Right lobe of liver (tissue), 6 donors: ENCODE results near the gene CDC42BPB. TPM values are rescaled to one million over a fixed set of nuclear protein-coding genes. Genes with fewer than 3 reads are reported as not detected.

Source experiments
- ATAC-seq, 4 donors: fragments of 200-7000 bp; cut with Tn5 transposase; one replicate each; pipeline ENCODE4 v1.9.1; 2020; ENCODE audit warnings: mild to moderate bottlenecking in 4 of 4, moderate library complexity in 4 of 4
- DNase-seq, 3 donors: peaks; one replicate each; pipeline ENCODE4 v3.0.0-alpha.2; 2020
- H3K27ac ChIP-seq, 3 donors: fragments of 200-600 bp; one replicate each; pipeline ENCODE4 v1.8.0; 2022
- H3K27me3 ChIP-seq, 2 donors: fragments of 200-600 bp; one replicate each; pipeline ENCODE4 v1.8.0; 2022
- H3K36me3 ChIP-seq, 4 donors: fragments of 200-600 bp; sonication (generic) in 1 of 4; one replicate each; pipeline versions ENCODE4 v1.5.1 to v1.8.0; 2017 to 2022; ENCODE audit warnings: control low read depth in 1 of 4
- H3K4me1 ChIP-seq, 4 donors: fragments of 200-600 bp; sonication (generic) in 1 of 4; one replicate each; pipeline versions ENCODE4 v1.5.1 to v1.8.0; 2017 to 2022; ENCODE audit warnings: control low read depth in 1 of 4
- H3K4me3 ChIP-seq, 3 donors: fragments of 200-600 bp; one replicate each; pipeline ENCODE4 v1.8.0; 2022
- H3K9me3 ChIP-seq, 4 donors: fragments of 200-600 bp; sonication (generic) in 1 of 4; one replicate each; pipeline versions ENCODE4 v1.5.1 to v1.8.0; 2017 to 2022; ENCODE audit warnings: control low read depth in 1 of 4
- POLR2A ChIP-seq: fragments of 450-650 bp; IDR thresholded peaks from one replicate; pipeline ENCODE4 v1.6.1; 2017; ENCODE audit warnings: antibody characterized with exemption, mild to moderate bottlenecking
- WGBS: methylation state at CpG from one replicate; pipeline ENCODE4 v1.1.6; 2018; ENCODE audit warnings: low coverage, low lambda C conversion rate; ENCODE audit not compliant: insufficient coverage; ENCODE audit errors: missing lambda C conversion rate; 5-methylcytosine and 5-hydroxymethylcytosine counted together
- intact Hi-C, 2 donors: fragments of 100-400 bp; cut with DNase I; formaldehyde crosslinking; loops; one replicate each; pipeline versions ENCODE4 v1.11.2 to v1.14.1; 2022
- total RNA-seq, 6 experiments: library from RNA; depleted of rRNA in 2 of 6; stranded (reverse); fragments of >200 nt in 2 of 6; fragmentation: NEBNext Ultra II Directional in 3 of 6; extraction: Animal tissue kit (Norgen Biotek cat#: 25700) in 3 of 6; gene quantifications; one replicate each; pipeline versions ENCODE4 v1.1.0 to v1.2.4, GENCODE V29; 2016 to 2023
- TF ChIP-seq, protein P1 (sequence below), 4 donors: fragments of 200-600 bp in 3 of 4; fragments of 450-650 bp in 1 of 4; IDR thresholded peaks; one replicate each; pipeline versions ENCODE4 v1.5.1 to v1.8.0; 2016 to 2022; ENCODE audit warnings: antibody characterized with exemption in 4 of 4, mild to moderate bottlenecking in 2 of 4
- donor health status: DM: no; HTN: yes; CAD: no.
- donor health status: DM: no; HTN: no; CAD: no.
- donor health status: DM: no; HTN: no; CAD: no.
- donor health status: DM: no; HTN: yes; CAD: no.
- donor health status: DM: no; HTN: yes; CAD: no.

CDC42BPB gene
- total RNA-seq, 6 experiments from 2014 or later: 38.4 to 55.5 (median 43.0) TPM

DNA sequence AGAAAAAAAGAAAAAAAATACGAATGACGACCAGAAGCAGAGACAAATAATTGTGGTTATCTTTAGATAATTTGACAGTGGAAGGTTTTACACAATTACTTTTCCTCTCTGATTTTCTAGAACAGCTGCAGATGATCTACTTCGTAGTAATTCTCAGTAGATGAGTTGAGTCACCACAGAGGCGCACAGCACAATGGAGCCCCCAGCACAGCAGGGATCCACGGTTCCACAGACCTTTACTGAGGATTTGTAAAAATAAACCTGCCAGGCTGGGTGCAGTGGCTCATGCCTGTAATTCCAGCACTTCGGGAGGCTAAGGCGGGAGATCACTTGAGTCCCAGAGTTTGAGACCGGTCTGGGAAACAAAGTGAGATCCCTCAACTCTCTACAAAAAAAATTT, 105.5 kb downstream of the CDC42BPB start:
- TF ChIP-seq, protein P1, sequence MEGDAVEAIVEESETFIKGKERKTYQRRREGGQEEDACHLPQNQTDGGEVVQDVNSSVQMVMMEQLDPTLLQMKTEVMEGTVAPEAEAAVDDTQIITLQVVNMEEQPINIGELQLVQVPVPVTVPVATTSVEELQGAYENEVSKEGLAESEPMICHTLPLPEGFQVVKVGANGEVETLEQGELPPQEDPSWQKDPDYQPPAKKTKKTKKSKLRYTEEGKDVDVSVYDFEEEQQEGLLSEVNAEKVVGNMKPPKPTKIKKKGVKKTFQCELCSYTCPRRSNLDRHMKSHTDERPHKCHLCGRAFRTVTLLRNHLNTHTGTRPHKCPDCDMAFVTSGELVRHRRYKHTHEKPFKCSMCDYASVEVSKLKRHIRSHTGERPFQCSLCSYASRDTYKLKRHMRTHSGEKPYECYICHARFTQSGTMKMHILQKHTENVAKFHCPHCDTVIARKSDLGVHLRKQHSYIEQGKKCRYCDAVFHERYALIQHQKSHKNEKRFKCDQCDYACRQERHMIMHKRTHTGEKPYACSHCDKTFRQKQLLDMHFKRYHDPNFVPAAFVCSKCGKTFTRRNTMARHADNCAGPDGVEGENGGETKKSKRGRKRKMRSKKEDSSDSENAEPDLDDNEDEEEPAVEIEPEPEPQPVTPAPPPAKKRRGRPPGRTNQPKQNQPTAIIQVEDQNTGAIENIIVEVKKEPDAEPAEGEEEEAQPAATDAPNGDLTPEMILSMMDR (IDR thresholded peaks at IDR 0.05): no peak
- Histone ChIP-seq H3K27me3 (no peaks in the 10 kb centered on the region), H3K4me3 (no peak overlapping the region), H3K4me1 (peaks cover 0 to 10% (median 1%) of the 10 kb centered on the region in 4 donors), H3K36me3 (peaks cover 4 to 80% (median 38%) of the 10 kb centered on the region in 4 donors), H3K9me3 (no peaks in the 10 kb centered on the region), H3K27ac (no peak overlapping the region)
- DNase-seq: no peak
- intact Hi-C loops: no loop called here
- 80% methylated on average over 6 of the region's 8 CpGs for WGBS
- no peak for ATAC-seq

DNA sequence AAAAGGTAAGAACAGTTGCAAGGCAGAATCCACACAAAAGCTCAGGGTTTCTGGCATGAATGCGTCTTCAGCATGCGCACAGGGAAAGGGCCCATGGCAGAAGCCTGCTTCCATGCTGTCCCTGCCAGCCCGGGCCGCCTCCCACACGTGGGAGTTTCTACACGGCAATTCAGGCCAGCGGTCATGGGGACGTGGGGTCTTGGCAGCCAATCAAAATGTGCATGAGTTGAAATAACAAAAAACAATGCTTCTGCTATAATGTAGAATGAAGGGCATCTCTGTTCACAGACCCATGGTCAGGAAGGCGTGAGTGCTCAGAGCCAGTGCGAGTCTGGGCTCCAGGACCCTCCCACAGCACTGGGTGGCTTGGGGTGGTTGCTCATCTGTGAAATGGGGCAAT, 106.3 kb downstream of the CDC42BPB start:
- Histone ChIP-seq H3K27me3 (no peaks in the 10 kb centered on the region), H3K4me1 (peaks cover 0 to 10% (median 1%) of the 10 kb centered on the region in 4 donors), H3K36me3 (peaks cover 9 to 80% (median 41%) of the 10 kb centered on the region in 4 donors), H3K9me3 (no peaks in the 10 kb centered on the region), H3K4me3 (no peak overlapping the region), H3K27ac (no peak overlapping the region)
- ATAC-seq: no peak
- no peak for DNase-seq
- TF ChIP-seq POLR2A: no peak
- TF ChIP-seq, protein P1 (IDR thresholded peaks at IDR 0.05): no peak
- intact Hi-C loops: no loop called here
- 72% methylated on average over 4 of the region's 10 CpGs for WGBS

DNA sequence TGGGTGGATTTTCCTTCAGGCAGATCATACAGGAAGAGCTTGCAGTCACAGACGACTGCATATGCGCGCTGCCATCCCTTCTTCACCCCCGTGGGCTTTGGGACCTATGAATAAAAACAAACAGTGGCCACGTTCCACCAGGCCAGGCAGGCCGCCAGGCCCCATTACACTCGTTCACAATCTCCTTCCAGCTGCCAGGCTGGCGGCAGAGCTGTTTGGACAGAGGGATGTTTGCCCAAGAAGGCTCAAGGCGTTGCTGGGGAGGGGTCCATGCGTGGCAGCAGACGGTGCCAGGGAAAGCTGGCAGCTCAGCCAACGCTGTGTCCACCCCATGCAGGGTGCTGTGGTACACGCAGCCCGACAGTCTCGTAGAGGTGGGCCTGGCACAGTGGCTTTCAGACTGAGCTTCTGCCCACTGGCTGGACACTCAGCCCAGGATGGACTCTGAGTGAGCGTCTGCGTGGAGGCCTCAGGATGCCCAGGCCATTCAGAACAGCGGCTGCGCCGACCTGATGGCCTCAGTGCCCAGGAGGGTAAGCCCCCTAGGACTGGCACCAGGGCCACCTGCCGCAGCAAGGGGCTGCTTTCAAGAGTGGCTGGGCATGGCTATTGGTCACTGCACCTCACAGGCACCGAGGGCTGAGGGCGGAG, 107.4 kb downstream of the CDC42BPB start:
- WGBS: 0% methylated on average over 3 of the region's 23 CpGs
- H3K36me3 ChIP-seq: peaks cover 9 to 88% (median 48%) of the 10 kb centered on the region in 4 donors
- TF ChIP-seq, protein P1 (IDR thresholded peaks at IDR 0.05): no peak
- TF ChIP-seq POLR2A: no peak
- H3K9me3 ChIP-seq: no peaks in the 10 kb centered on the region
- peaks cover 0 to 10% (median 1%) of the 10 kb centered on the region in 4 donors for H3K4me1 ChIP-seq
- H3K27me3 ChIP-seq: no peaks in the 10 kb centered on the region
- DNase-seq (peak in 2 of 3 donors; percentile 66 to 79), ATAC-seq (peak; percentile 67 to 85 (median 81))
- H3K27ac ChIP-seq: no peak overlapping the region
- no peak overlapping the region for H3K4me3 ChIP-seq
- intact Hi-C loops: no loop called here

DNA sequence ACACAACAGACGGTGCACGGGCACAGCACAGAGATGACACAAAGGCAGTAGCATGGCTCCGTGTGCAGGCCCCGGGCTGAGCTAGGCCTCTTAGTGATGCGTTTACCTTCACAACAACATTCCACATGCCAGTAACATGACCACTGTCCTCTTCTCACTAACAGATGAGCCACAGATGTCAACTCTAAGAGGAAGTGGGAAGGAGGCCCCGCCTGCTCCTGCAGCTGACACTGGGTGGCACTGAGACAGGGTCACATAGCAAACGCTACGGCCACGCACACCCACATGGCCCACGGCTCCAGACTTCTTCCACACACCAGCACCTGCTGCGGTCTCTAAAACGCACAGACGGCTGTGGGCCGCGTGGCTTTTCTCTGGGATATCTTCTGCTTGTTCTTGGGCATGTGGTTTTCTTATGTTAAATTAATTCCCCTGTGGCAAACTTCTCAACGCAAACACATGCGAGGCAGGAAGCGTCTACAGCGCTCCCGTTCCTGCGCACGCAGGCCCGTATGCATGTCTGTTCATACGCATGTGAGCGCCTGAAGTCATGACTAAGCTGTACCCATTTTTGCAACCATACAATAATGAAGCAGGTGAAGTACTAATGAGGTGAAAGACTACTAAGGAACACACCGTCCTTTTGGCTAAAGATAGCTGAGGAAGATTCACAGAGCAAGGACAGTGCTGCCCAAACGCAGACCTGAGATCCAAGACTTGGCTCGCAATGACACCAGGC, 108.1 kb downstream of the CDC42BPB start:
- H3K36me3 ChIP-seq: peaks cover 9 to 88% (median 45%) of the 10 kb centered on the region in 4 donors
- 88% methylated on average over 15 of the region's 28 CpGs for WGBS
- peaks cover 0 to 10% (median 1%) of the 10 kb centered on the region in 4 donors for H3K4me1 ChIP-seq
- H3K9me3 ChIP-seq: no peaks in the 10 kb centered on the region
- TF ChIP-seq, protein P1 (IDR thresholded peaks at IDR 0.05): no peak
- no peak for TF ChIP-seq POLR2A
- ATAC-seq: peak in 3 of 4 donors; percentile 10 to 17 (median 11)
- no peaks in the 10 kb centered on the region for H3K27me3 ChIP-seq
- H3K4me3 ChIP-seq: no peak overlapping the region
- no peak overlapping the region for H3K27ac ChIP-seq
- intact Hi-C loops: no loop called here
- DNase-seq: no peak
